Left cardiac atrium (tissue), 4 donors: ENCODE measurements around the gene NOSIP. TPM values are rescaled to one million over a fixed set of nuclear protein-coding genes. Genes with fewer than 3 reads are reported as not detected.

ENCODE experiments used
- ATAC-seq, 2 donors: fragments of 200-7000 bp; cut with Tn5 transposase; one replicate each; pipeline ENCODE4 v1.9.1; 2020; ENCODE audit warnings: mild to moderate bottlenecking in 2 of 2, moderate library complexity in 2 of 2
- DNase-seq: peaks from one replicate; pipeline ENCODE4 v3.0.0-alpha.2; 2020
- intact Hi-C, 2 donors: fragments of 100-400 bp; cut with DNase I; formaldehyde crosslinking; loops; one replicate each; pipeline versions ENCODE4 v1.14.1 to v1.15.1; 2022 to 2023
- total RNA-seq, 2 donors: library from RNA; stranded (reverse); fragmentation: NEBNext Ultra II Directional; extraction: Animal tissue kit (Norgen Biotek cat#: 25700); gene quantifications; one replicate each; pipeline ENCODE4 v1.2.1, GENCODE V29; 2021
- donor health status: DM: no; HTN: yes; CAD: no.
- donor health status: DM: no; HTN: yes; CAD: no; lungs with severe emphysema.
- donor health status: DM: yes; HTN: yes; CAD: no.
- donor health status: Dilated cardiomyopathy.

The NOSIP gene
- total RNA-seq, 2 donors from 2014 or later: 43.6 to 48.6 TPM

DNA sequence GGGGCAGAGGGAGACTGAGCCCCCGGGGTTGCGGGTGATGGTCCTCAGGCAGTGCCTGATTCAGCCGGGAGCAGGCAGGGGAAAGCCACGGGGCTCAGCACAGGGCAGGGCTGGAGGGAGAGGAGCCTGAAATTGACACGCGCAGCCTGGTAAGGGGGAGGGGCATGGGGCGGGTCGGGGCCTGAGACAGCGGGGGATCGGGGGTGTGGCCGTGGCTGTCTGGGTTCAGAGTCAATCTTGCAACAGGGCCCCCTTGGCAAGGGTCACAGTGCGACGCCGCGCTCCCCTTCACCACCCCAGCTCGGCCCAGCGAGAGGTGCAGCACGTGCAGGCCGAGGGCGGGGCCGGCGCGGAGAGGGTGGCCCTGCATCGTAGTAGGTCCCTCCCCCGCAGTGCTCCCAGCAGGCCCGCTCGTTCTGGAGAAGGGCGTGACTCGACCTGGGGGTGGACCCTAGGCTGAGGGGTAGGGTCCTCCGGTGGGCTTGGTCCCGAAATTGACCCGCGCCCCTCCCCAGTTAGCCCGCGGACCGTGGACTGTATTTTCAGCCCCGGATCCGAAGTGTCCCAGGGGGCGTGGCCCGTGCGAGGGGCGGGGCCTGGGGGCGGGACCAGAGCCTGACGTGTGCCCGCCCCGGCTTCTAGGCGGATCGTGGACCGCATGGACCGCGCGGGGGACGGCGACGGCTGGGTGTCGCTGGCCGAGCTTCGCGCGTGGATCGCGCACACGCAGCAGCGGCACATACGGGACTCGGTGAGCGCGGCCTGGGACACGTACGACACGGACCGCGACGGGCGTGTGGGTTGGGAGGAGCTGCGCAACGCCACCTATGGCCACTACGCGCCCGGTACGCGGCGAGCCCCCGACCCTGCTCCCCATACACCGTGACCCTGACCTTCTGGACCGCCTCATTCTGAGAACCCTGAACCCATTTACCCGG, 46.5 kb downstream of the NOSIP start:
- intact Hi-C loops: no loop called here
- peak; percentile 89 to 94 for ATAC-seq
- DNase-seq: peak; percentile 83

DNA sequence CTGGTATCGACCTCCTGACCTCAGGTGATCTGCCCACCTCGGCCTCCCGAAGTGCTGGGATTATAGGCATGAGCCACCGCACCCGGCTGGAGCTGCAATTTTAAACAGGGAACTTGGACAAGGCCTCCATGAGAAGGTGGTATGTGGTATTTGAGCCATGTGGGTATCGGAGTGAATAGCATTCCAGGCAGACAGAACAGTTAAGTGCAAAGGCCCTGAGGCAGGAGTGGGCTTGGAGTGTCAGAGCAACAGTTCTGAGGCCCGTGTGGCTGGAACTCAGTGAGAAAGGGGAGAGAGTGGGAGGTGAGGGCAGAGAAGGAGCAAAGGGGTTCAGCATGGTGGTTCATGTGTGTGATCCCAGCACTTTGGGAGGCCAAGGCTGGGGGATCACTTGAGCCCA, 49.6 kb downstream of the NOSIP start:
- ATAC-seq (no peak), DNase-seq (no peak)
- intact Hi-C loops: no loop called here

DNA sequence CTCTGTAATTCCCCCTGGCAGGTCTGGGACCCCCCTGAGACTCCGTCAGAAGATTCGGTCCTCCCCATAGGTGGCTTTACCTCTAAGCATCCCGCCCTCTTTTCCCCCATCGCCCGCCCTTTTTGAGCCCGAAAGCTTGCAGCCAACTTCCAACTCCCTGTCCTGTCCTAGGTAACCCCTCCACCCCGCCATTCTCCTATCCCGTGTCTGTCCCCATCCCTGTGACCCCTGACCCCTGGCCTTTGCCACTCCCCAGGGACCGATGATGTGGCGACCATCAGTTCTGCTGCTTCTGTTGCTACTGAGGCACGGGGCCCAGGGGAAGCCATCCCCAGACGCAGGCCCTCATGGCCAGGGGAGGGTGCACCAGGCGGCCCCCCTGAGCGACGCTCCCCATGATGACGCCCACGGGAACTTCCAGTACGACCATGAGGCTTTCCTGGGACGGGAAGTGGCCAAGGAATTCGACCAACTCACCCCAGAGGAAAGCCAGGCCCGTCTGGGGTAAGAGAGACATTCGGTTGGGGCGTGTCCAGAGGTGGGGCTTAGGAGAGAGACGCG, 52.1 kb downstream of the NOSIP start:
- DNase-seq: peak; percentile 57
- peak; percentile 15 to 32 for ATAC-seq
- intact Hi-C loops: no loop called here

DNA sequence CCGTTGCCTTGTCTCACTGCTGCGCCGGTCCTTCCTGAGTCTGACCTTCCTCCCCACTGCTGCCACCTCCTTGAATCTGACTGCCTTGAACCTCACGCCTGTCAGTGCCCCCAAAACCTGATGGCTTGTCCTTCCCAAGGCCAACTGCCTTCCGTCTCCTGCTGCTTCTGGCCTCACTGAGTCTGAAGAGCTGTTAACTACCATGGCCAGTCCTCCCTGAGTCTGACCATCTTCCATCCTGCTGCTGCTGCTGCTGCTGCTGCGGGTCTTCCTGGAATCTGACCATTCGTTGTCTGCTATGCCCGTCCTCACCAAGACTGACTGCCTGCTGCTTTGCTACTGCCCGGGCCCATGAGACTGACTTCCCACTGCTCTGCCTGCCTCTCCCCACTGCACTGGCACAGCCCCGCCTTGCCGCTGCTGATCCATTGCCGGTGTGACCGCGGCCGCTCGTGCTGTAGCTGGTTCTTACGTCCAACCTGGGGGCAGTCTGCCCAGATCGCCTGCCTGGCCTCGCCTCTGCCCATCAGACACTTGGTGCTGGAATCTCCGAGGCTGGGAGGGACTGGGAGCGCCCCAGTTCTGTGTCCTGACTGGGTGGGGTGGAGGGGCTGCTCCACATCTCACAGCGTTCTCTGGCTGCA, 55.4 kb downstream of the NOSIP start:
- ATAC-seq (no peak), DNase-seq (no peak)
- intact Hi-C loops: no loop called here

DNA sequence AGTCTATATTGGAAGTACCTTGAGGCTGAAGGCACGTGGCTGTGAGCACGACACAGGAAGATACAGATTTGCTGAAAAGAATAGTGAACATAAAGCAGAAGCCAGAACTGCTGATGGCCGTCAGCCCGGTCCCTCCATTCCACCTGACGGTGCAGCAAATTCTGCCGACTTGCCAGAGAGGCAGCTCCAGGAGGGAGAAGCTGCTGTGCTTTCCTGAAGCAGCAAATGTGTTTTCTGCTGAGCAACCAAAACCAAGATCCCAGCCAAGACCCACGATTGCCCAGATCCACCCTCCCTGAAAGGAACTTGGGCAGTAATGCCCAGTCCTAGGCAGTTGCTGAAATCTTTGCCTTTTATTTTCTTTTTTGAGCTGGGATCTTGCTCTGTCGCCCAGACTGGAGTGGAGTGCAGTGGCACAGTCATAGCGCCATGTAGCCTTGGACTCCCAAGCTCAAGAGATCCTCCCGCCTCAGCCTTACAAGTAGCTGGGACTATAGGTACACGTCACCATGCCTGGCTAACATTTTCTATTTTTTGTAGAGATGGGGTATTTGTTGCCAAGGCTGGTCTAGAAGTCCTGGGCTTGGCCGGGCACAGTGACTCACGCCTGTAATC, 59.5 kb downstream of the NOSIP start:
- ATAC-seq (peak; percentile 43 to 66), DNase-seq (no peak)
- intact Hi-C loops: no loop called here

DNA sequence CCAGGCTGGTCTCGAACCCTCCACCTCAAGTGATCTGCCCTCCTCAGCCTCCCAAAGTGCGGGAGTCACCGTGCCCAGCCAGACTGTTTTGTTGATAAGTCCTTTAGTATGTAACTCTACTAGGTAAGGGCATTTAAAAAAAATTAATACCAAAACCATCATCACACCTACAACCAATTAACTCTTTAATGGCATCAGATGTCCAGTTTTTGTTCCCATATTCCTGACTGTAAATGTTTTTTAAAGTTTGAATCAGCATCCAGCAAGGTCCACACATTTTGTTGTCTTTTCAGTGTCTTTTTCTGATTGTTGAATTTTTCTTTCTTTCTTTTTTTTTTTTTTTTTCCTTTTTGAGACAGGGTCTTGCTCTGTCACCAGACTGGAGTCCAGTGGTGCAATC, 62.3 kb downstream of the NOSIP start:
- intact Hi-C loops: no loop called here
- DNase-seq (no peak), ATAC-seq (no peak)

DNA sequence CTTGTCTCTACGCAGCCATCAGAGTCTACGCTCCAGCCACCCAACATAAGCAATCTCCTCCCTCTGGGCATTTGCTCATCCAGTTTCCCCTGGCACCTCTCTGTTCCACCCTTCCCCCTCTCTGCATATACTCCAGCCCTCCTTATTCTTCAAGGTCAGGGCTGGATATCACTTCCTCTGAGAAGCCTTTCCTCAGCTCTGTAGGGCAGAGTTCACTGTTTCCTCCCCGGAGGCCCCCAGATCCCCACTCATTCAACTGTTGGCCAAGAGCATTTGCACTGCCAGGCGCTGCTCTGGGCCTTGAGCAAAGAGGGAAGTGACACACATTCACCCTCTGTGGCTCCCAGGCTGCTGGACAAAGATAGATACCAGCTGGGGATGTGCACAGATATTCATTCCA, 64.6 kb downstream of the NOSIP start:
- intact Hi-C loops: no loop called here
- ATAC-seq: peak; percentile 42 to 64

DNA sequence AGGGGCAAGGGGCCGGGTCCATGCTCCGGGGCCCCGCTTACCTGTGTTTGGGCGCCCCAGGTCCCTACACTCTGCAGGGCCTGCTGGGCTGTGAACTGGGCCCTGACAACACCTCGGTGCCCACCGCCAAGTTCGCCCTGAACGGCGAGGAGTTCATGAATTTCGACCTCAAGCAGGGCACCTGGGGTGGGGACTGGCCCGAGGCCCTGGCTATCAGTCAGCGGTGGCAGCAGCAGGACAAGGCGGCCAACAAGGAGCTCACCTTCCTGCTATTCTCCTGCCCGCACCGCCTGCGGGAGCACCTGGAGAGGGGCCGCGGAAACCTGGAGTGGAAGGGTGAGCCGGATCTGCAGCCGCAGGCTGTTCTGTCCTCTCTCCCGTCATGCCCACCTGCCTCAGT, 66.2 kb downstream of the NOSIP start:
- DNase-seq (peak; percentile 29), ATAC-seq (no peak)
- intact Hi-C loops: no loop called here

More for the DNA sequence above, 64.6 kb downstream of the NOSIP start:
- DNase-seq: peak; percentile 58

DNA sequence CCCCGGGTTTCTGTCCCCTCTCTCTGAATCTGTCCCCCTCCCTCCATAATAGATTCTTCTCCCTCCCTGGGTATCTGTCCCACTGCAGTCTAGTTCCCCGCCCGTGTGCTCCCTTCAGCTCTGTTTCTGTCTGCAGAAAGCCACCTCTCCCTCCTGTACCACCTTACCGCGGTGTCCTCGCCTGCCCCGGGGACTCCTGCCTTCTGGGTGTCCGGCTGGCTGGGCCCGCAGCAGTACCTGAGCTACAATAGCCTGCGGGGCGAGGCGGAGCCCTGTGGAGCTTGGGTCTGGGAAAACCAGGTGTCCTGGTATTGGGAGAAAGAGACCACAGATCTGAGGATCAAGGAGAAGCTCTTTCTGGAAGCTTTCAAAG, 66.6 kb downstream of the NOSIP start:
- intact Hi-C loops: no loop called here
- DNase-seq (no peak), ATAC-seq (no peak)

DNA sequence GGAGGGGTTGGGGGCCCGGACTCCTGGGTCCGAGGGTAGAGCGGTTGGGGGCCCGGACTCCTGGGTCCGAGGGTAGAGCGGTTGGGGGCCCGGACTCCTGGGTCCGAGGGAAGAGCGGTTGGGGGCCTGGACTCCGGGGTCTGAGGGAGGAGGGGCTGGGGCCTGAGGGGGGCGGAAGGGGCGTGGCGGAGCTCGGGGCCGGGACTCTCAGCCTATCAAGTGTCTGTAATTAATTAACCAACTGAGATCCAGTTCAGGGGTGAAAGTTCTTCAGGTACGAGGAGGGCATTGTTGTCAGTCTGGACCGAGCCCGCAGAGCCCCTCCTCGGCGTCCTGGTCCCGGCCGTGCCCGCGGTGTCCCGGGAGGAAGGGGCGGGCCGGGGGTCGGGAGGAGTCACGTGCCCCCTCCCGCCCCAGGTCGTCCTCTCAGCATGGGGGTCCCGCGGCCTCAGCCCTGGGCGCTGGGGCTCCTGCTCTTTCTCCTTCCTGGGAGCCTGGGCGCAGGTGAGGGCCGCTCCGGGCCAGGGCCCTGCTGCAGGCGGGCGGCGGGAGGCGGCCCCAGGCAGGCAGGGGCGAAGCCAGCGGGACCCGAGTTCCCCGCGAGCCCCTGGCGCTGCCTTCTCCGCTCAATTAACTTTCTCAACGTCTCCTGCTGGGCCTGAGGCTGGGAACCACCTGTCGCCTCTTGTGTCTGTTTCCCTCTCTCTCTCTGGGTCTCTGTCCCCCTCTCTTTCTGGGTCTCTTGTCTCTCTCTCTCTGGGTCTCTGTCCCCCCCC, 67.2 kb downstream of the NOSIP start:
- DNase-seq (peak; percentile 70), ATAC-seq (peak; percentile 79 to 87)
- intact Hi-C loops: no loop called here

DNA sequence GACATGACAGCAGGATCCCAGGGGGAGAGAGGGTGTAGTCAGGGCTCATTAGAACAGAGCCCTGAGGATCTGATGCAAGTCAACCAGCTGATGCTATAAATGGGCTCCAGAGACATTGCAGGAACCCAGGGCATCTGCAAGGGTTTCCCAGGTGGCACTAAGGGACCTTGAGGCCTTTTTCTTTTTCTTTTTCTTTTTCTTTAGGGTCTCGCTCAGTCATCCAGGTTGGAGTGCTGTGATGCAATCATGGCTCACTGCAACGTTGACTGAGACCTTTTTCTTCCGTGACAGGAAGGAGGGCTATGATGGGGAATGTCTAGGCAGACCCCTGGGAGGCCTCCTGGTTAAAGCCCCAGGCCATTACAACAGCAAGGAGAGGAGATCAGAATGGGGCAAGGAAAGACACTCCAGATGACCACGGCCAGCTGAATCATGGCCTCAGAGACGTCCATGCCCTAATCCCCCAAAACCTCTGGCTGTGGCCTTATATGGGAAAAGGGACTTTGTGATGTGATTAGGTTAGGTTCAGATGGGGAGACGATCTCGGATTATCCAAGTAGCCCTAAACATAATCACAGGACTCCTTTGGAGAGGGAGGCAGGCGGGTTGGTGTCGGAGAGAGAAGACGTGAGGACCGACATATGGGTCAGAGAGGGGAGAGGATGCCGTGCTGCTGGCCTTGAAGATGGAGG, 72.4 kb downstream of the NOSIP start:
- ATAC-seq: no peak
- intact Hi-C loops: loop anchor here in 1 of 2 donors (5.0 kb wide), 1 partner anchor 34 kb away; no protein-coding TSS in a partner anchor
- DNase-seq: no peak

DNA sequence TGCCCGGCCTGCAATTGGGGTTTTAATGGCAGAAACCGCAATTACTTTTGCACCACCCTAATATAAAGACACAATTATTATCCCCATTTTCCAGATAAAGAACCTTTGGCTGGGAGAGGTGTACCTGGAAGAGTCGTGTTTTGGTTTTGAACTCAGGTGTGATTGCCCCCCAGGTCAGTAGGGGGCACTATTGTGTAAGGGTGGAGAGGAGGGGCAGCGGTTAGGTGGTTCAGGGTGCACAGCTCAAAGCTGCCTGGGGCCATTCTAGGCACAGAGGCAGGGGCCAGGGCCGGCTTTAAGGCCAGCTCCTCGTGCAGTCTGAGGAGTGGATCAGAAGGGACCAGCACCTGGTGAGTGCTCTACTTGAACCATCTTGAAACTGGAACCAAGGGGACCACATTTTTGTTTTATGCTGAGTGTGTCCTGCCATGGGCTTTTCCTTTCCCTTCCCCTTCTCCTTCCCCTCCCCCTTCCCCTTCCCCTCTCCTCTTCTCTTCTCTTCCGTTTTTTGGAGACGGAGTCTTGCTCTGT, 73.7 kb downstream of the NOSIP start:
- ATAC-seq: peak; percentile 48 to 74
- intact Hi-C loops: loop anchor here in 1 of 2 donors (5.0 kb wide), 1 partner anchor 36 kb away; no protein-coding TSS in a partner anchor
- peak; percentile 46 for DNase-seq

Other genes starting within 250 kb of the NOSIP start
- gene CD37, start 245.2 kb downstream of the NOSIP start, total RNA-seq: 10 to 100 TPM in 1 of 2 donors, 1 to 10 TPM in 1; 7.1 to 10.6 TPM
- gene TEAD2, start 218.1 kb downstream of the NOSIP start, total RNA-seq: 10 to 100 TPM; 43.8 to 45.0 TPM
- gene DKKL1, start 216.7 kb downstream of the NOSIP start, total RNA-seq: not detected
- gene KASH5, start 192.3 kb downstream of the NOSIP start, total RNA-seq: not detected
- gene PTH2, start 157.1 kb downstream of the NOSIP start, total RNA-seq: not detected
- not detected for gene GFY, start 155.2 kb downstream of the NOSIP start, total RNA-seq
- gene SLC17A7, start 139.0 kb downstream of the NOSIP start, total RNA-seq: 1 to 10 TPM; 1.7 to 2.5 TPM
- gene PIH1D1, start 128.7 kb downstream of the NOSIP start, total RNA-seq: 10 to 100 TPM; 32.2 to 42.5 TPM
- gene ALDH16A1, start 127.3 kb downstream of the NOSIP start, total RNA-seq: 10 to 100 TPM; 16.8 to 17.5 TPM
- gene FLT3LG, start 106.3 kb downstream of the NOSIP start, total RNA-seq: 1 to 10 TPM; 4.9 to 6.0 TPM
- 1,000 to 10,000 TPM; 1,559 to 1,594 TPM for gene RPL13A, start 92.9 kb downstream of the NOSIP start, total RNA-seq
- 1,000 to 10,000 TPM; 1,060 to 1,184 TPM for gene RPS11, start 84.1 kb downstream of the NOSIP start, total RNA-seq
- gene FCGRT, start 67.9 kb downstream of the NOSIP start, total RNA-seq: 100 to 1,000 TPM; 156 to 202 TPM
- 10 to 100 TPM; 27.3 to 34.9 TPM for gene RCN3, start 52.6 kb downstream of the NOSIP start, total RNA-seq
- 1 to 10 TPM in 1 of 2 donors, under 1 TPM in 1; 0.68 to 1.1 TPM for gene PRRG2, start 760 bp upstream of the NOSIP start, total RNA-seq
- 10 to 100 TPM; 12.9 to 15.9 TPM for gene PRR12, start 10.6 kb upstream of the NOSIP start, total RNA-seq
- gene RRAS, start 59.6 kb upstream of the NOSIP start, total RNA-seq: 10 to 100 TPM; 85.6 to 95.0 TPM
- 10 to 100 TPM; 38.6 to 46.9 TPM for gene SCAF1, start 61.7 kb upstream of the NOSIP start, total RNA-seq
- 10 to 100 TPM; 46.3 to 48.1 TPM for gene IRF3, start 85.3 kb upstream of the NOSIP start, total RNA-seq
- gene BCL2L12, start 85.4 kb upstream of the NOSIP start, total RNA-seq: 10 to 100 TPM; 12.0 to 12.5 TPM
- 100 to 1,000 TPM; 137 to 159 TPM for gene PRMT1, start 96.7 kb upstream of the NOSIP start, total RNA-seq
- 1 to 10 TPM; 1.1 to 1.2 TPM for gene ADM5, start 109.0 kb upstream of the NOSIP start, total RNA-seq
- 1 to 10 TPM; 4.7 to 5.1 TPM for gene CPT1C, start 110.6 kb upstream of the NOSIP start, total RNA-seq
- 1 to 10 TPM in 1 of 2 donors, under 1 TPM in 1; 0.76 to 1.1 TPM for gene TSKS, start 182.8 kb upstream of the NOSIP start, total RNA-seq
- gene AP2A1, start 186.4 kb upstream of the NOSIP start, total RNA-seq: 10 to 100 TPM; 68.0 to 77.8 TPM
- gene FUZ, start 232.7 kb upstream of the NOSIP start, total RNA-seq: 10 to 100 TPM; 11.0 to 16.2 TPM
- gene MED25, start 237.7 kb upstream of the NOSIP start, total RNA-seq: 10 to 100 TPM; 48.7 to 55.6 TPM